PC-3 (cell line): ENCODE results near the gene CAPSL. TPM values are rescaled to one million over a fixed set of nuclear protein-coding genes. Genes with fewer than 3 reads are reported as not detected.

Experiments used
- ATAC-seq: fragments of 200-7000 bp; cut with Tn5 transposase; 2 replicates; pipeline ENCODE4 v1.9.1; 2020; ENCODE audit warnings: mild to moderate bottlenecking, moderate library complexity
- BruUV-seq: library from RNA; stranded (reverse); fragments of 400-500 nt; replicated peaks from 2 replicates; lab custom pipeline; 2021; lab: Mats Ljungman, UMichigan
- CTCF ChIA-PET: fragments of 300-600 bp; sonication (Branson Sonifier 250); formaldehyde crosslinking; loops from one replicate; lab custom pipeline; 2022; ENCODE audit warnings: antibody characterized with exemption; lab: Charles Lee
- POLR2A ChIA-PET: fragments of 300-600 bp; sonication (Branson Sonifier 250); formaldehyde crosslinking; loops from one replicate; lab custom pipeline; 2022; ENCODE audit warnings: antibody characterized with exemption; ENCODE audit not compliant: unreplicated experiment; lab: Charles Lee
- DNase-seq: peaks from one replicate; pipeline ENCODE4 v3.0.0-alpha.2; 2015
- H2AFZ ChIP-seq: fragments of 300-600 bp; sonication (generic); 2 replicates; pipeline ENCODE4 v1.6.0; 2016; ENCODE audit warnings: antibody characterized with exemption, low read length
- H3F3A ChIP-seq: fragments of 300-600 bp; sonication (generic); one replicate; pipeline ENCODE4 v1.6.0; 2017; ENCODE audit warnings: antibody characterized with exemption, low read length, control low read depth, mild to moderate bottlenecking; ENCODE audit not compliant: unreplicated experiment
- H3K27ac ChIP-seq: fragments of 300-600 bp; sonication (generic); 2 replicates; pipeline ENCODE4 v1.5.1; 2016; ENCODE audit warnings: mild to moderate bottlenecking, low read length
- H3K27me3 ChIP-seq: fragments of 300-600 bp; sonication (generic); 2 replicates; pipeline ENCODE4 v1.6.1; 2016; ENCODE audit warnings: low read length, mixed read lengths
- H3K36me3 ChIP-seq: fragments of 300-600 bp; sonication (generic); 2 replicates; pipeline ENCODE4 v1.6.1; 2016; ENCODE audit warnings: low read depth, mixed run types, low read length, mixed read lengths
- H3K4me1 ChIP-seq: fragments of 300-600 bp; sonication (generic); 2 replicates; pipeline ENCODE4 v1.5.1; 2016; ENCODE audit warnings: low read length; ENCODE audit not compliant: insufficient read depth
- H3K4me2 ChIP-seq: fragments of 300-600 bp; sonication (generic); 2 replicates; pipeline ENCODE4 v1.6.0; 2016; ENCODE audit warnings: low read length
- H3K4me3 ChIP-seq: fragments of 300-600 bp; sonication (generic); 2 replicates; pipeline ENCODE4 v1.5.1; 2016; ENCODE audit warnings: mild to moderate bottlenecking, low read length, mixed read lengths
- H3K79me2 ChIP-seq: fragments of 300-600 bp; sonication (generic); 2 replicates; pipeline ENCODE4 v1.6.1; 2017; ENCODE audit warnings: low read length, mixed read lengths
- H3K9ac ChIP-seq: fragments of 300-600 bp; sonication (generic); 2 replicates; pipeline ENCODE4 v1.6.0; 2016; ENCODE audit warnings: mild to moderate bottlenecking, low read length
- H3K9me2 ChIP-seq: fragments of 300-600 bp; sonication (generic); replicated peaks from 2 replicates; pipeline ENCODE4 v1.6.1; 2016; ENCODE audit warnings: mixed run types, low read length, mixed read lengths
- H3K9me3 ChIP-seq: fragments of 300-600 bp; sonication (generic); 2 replicates; pipeline ENCODE4 v1.6.1; 2016; ENCODE audit warnings: low read length, mixed read lengths
- H4K20me1 ChIP-seq: fragments of 300-600 bp; sonication (generic); 2 replicates; pipeline ENCODE4 v1.6.1; 2016; ENCODE audit warnings: low read length, mixed read lengths
- CTCF ChIP-seq: fragments of 300-600 bp; sonication (generic); conservative IDR thresholded peaks from 2 replicates; pipeline ENCODE4 v1.5.1; 2017; ENCODE audit warnings: antibody characterized with exemption, low read depth, mild to moderate bottlenecking, low read length
- EZH2 ChIP-seq: fragments of 300-600 bp; sonication (generic); IDR thresholded peaks from one replicate; pipeline ENCODE4 v1.6.1; 2017; ENCODE audit warnings: antibody characterized with exemption, mild to moderate bottlenecking, low read length; ENCODE audit not compliant: unreplicated experiment
- EZH2phosphoT487 ChIP-seq: fragments of 300-600 bp; sonication (generic); IDR thresholded peaks from 2 replicates; pipeline ENCODE4 v1.6.1; 2018; ENCODE audit warnings: mild to moderate bottlenecking, antibody characterized with exemption, low read length, borderline replicate concordance
- intact Hi-C: fragments of 100-400 bp; cut with micrococcal nuclease; formaldehyde crosslinking; loops from 2 replicates; pipeline ENCODE4 v1.9.0; 2023
- total RNA-seq: library from RNA; depleted of rRNA; stranded (reverse); fragments of >200 nt; gene quantifications from 2 replicates; pipeline ENCODE4 v1.2.3, GENCODE V29; 2014

The CAPSL gene
- total RNA-seq, 1 experiment from 2014 or later: 0.11 TPM

GRCh38 chr5:35924122-35924949 is 14.1 kb downstream of the CAPSL start:
- Histone ChIP-seq H3K79me2 (no peaks in the 10 kb centered on the region), H3K4me3 (peak overlapping the region; percentile 40), H3K9me3 (no peaks in the 10 kb centered on the region), H3K36me3 (no peaks in the 10 kb centered on the region; the same call in 1 of the 2 replicates), H4K20me1 (no peaks in the 10 kb centered on the region), H3K9me2 (no peaks in the 10 kb centered on the region), H2AFZ (peak overlapping the region; percentile 59), H3K4me1 (peaks cover 35% of the 10 kb centered on the region), H3F3A (peaks cover 3% of the 10 kb centered on the region), H3K4me2 (peak overlapping the region; percentile 70), H3K27ac (peak overlapping the region; percentile 33), H3K27me3 (peaks cover 9% of the 10 kb centered on the region), H3K9ac (no peak overlapping the region)
- BruUV-seq: no TSS peak
- ChIA-PET CTCF (interaction anchor here (0.5 to 3.9 kb wide), 5 partner anchors 62 to 1179 kb away, joined by 3 to 51 read pairs (median 3); no protein-coding TSS in a partner anchor), POLR2A (interaction anchor here (1.0 kb wide), 1 partner anchor 66 kb away, joined by 3 read pairs; no protein-coding TSS in a partner anchor)
- DNase-seq: peak; percentile 72
- peak; percentile 27 for ATAC-seq
- intact Hi-C loops: loop anchor here (1.0 to 10.0 kb wide), 2 partner anchors 67 to 700 kb away; no protein-coding TSS in a partner anchor
- TF ChIP-seq EZH2phosphoT487 (no peak), EZH2 (no peak), CTCF (no peak)

- no peak overlapping the region for H2AFZ ChIP-seq
- H3K4me2 ChIP-seq: no peak overlapping the region
- TF ChIP-seq CTCF (no peak), EZH2 (no peak), EZH2phosphoT487 (no peak)
- H3K27ac ChIP-seq: no peak overlapping the region
- peaks cover 6% of the 10 kb centered on the region for H3F3A ChIP-seq
- no TSS peak for BruUV-seq
- no peaks in the 10 kb centered on the region for H3K27me3 ChIP-seq
- CTCF ChIA-PET: no interaction called here
- POLR2A ChIA-PET: no interaction called here
- DNase-seq (no peak), ATAC-seq (no peak)
- H3K9ac ChIP-seq: no peak overlapping the region
- H3K4me1 ChIP-seq: peaks cover 43% of the 10 kb centered on the region
- intact Hi-C loops: loop anchor here (10.0 kb wide), 1 partner anchor 698 kb away; no protein-coding TSS in a partner anchor
- H3K79me2 ChIP-seq: no peaks in the 10 kb centered on the region
- no peak overlapping the region for H3K4me3 ChIP-seq
- no peaks in the 10 kb centered on the region; the same call in 1 of the 2 replicates for H3K36me3 ChIP-seq
- no peaks in the 10 kb centered on the region for H4K20me1 ChIP-seq
- H3K9me2 ChIP-seq: no peaks in the 10 kb centered on the region
- H3K9me3 ChIP-seq: no peaks in the 10 kb centered on the region
These were observed 16.0 kb downstream of the CAPSL start for GRCh38 chr5:35922468-35922867.
